Measurements from ENCODE around the gene CREBL2.
"Not testable (repeated sequence)": the region's sequence is repeated elsewhere in the genome, so short reads cannot be mapped to it uniquely, and the experiment has no call there.

The CREBL2 gene

DNA sequence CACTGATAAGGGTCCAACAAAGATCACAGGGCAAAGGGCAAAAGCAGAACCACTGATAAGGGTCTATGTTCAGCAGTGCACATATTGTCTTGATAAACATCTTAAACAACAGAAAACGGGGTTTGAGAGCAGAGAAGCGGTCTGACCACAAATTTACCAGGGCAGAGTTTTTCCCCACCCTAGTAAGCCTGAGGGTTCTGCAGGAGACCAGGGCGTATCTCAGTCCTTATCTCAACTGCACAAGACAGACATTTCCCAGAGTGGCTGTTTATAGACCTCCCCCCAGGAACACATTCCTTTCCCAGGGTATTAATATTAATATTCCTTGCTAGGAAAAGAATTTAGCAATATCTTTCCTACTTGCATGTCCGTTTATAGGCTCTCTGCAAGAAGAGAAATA is 28.3 kb downstream of the CREBL2 start:
- DNase-seq (ENCODE audit: low read depth) = not testable (repeated sequence)

DNA sequence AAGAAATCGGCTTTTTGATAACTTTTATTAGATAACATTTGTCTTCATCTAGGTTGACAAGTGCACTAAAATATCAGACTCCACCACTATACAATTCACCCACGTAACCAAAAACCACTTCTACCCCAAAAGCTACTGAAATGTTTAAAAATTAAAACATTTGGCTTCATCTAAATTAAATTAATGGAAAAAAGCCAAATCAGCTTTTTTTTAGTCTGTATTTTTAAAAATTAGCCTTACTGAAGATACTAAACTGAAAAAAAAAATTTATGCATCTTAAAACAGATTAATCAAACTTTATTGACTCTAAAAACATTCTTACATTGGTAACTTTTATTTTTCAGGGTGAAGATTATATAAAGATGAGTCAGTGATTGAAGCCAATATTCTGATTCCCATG is 30.0 kb downstream of the CREBL2 start:
- DNase-seq (ENCODE audit: low read depth) = no peak

DNA sequence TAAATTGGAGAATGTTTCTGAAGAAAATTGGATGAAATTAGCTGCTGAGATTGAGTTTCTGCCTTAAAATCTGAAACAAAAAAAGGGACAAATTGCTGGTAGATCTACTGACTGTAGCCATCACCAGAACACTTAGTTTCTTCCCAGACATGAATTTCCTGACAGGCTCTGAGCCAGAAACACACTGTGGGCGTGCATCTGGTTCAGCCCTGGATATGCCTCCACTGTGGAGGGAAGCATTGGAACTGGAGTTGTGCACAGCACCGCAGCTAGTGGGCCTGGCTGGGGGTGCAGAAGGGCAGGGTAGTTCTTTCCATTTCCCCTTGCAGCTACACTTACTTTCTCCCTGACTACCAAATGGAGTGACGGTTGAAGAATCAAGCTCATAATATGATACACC is 31.2 kb downstream of the CREBL2 start:
- DNase-seq (ENCODE audit: low read depth) = no peak

GRCh38 chr12:12645485-12645884 is 33.8 kb downstream of the CREBL2 start:
- no peak for DNase-seq (ENCODE audit: low read depth)

- DNase-seq (ENCODE audit: low read depth) = not testable (repeated sequence)
These were observed 34.3 kb downstream of the CREBL2 start for GRCh38 chr12:12645968-12646367.

DNA sequence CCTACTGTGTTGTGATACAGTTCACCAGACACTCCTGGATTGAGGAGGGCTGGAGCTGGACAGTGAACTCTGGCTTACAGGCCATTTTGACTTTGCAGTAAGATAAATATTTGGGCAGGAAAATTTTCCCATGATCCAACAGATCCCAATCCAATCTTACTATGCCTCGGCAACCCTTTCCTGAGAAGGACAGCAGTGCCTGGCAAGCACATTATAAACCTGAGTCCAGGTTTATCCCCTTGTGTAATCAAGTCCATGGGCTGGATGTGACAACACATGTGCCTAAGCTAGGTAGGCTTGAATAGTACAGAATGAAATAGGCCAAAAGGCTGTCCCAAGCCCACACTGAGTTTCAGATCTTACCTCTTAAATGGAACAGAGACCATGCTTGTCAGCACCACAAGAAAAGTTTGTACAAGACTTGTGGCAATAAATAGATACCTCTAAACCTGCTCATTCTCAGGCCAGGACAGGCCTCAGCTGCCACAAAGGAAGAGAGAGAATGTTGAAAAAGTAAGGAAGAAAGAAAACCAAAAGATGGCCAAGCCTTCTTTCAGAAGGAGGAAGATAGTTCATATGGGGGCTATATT is 34.9 kb downstream of the CREBL2 start:
- DNase-seq (ENCODE audit: low read depth) = no peak

DNA sequence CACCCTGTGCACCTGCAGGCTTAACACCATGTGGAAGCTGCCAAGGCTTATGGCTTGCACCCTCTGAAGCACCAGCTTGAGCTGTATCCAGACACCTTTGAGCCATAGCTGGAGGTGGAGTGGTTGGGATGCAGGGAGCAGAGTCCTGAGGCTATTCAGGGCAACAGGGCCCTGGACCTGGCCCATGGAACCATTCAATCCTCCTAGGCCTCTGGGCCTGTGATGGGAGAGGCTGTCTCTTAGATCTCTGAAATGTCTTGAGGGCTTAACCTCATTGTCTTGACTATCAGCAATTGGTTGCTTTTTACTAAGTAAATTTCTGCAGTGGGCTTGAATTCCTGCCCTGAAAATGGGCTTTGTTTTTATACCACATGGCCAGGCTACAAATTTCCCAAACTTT is 36.6 kb downstream of the CREBL2 start:
- no peak for DNase-seq (ENCODE audit: low read depth)

GRCh38 chr12:12648951-12649650 is 37.4 kb downstream of the CREBL2 start:
- DNase-seq (ENCODE audit: low read depth) = no peak

GRCh38 chr12:12651752-12652151 is 40.1 kb downstream of the CREBL2 start:
- DNase-seq (ENCODE audit: low read depth) = no peak

- not testable (repeated sequence) for DNase-seq (ENCODE audit: low read depth)
These were observed 41.0 kb downstream of the CREBL2 start for GRCh38 chr12:12652704-12653103.

- DNase-seq (ENCODE audit: low read depth) = no peak
These were observed 42.2 kb downstream of the CREBL2 start for GRCh38 chr12:12653922-12654321.

DNA sequence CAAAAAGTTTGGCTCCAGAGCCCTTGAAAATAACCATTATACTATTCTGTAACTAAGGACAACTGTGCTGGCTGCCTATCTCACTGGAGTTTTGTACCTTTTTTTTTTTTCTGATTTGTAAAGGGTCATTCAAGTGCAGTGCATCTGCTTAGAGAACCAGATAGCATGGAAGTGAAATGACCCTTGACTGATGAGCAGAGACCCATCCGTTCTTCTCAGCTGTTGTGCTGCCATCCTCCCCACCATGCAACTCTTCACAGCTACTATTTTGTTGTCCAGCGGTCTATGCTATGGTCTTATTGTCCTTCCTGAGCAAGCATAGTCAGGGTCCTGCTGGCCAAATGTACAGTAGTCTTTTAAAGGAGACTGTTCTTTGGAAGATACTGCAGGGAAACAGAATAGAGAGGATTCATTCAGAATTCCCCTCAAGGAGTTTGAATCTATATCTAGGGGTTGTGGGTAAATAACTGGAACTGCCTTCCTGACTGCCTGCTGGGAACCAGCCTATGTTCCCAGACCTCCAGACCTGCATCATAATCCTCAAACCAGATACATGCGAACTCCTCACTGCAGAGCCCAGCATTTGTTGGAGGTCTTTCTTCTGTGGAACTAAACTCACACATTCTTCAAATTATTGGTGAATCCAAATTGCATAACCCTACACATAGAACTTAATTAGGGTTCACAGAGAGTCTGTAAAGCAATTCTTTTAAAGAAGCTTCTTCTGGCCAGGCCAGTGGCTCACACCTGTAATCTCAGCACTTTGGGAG is 43.2 kb downstream of the CREBL2 start:
- DNase-seq (ENCODE audit: low read depth) = no peak

- DNase-seq (ENCODE audit: low read depth) = no peak
These were observed 48.5 kb downstream of the CREBL2 start for GRCh38 chr12:12660201-12660600.

- DNase-seq (ENCODE audit: low read depth) = no peak
These were observed 49.6 kb downstream of the CREBL2 start for GRCh38 chr12:12661086-12661856.

DNA sequence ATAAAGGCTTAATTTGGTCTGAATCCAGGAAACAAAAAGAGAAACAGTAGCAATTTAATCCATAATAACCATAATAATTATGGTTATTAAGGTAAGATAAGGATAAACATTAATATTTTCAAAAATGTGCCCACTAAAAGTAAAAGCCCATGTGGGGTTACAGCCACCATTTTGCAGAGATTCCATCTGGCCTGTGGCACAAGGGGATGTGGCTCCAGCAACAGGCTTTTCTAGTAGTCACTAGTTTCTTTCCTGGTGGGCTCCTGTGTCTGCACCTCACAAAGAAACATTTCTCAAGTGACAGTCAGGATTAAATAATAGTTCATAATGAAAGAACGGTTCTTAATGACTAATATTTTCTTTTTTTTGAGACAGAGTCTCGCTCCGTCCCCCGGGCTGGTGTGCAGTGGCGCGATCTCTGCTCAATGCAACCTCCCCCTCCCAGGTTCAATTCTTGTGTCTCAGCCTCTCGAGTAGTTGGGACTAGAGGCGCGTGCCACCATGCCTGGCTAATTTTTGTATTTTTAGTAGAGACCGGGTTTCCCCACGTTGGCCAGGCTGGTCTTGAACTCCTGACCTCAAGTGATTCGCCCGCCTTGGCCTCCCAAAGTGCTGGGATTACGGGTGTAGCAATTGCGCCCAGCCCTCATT is 52.1 kb downstream of the CREBL2 start:
- no peak for DNase-seq (ENCODE audit: low read depth)

GRCh38 chr12:12665194-12665593 is 53.5 kb downstream of the CREBL2 start:
- DNase-seq (ENCODE audit: low read depth) = no peak

GRCh38 chr12:12668005-12668404 is 56.3 kb downstream of the CREBL2 start:
- no peak for DNase-seq (ENCODE audit: low read depth)

DNA sequence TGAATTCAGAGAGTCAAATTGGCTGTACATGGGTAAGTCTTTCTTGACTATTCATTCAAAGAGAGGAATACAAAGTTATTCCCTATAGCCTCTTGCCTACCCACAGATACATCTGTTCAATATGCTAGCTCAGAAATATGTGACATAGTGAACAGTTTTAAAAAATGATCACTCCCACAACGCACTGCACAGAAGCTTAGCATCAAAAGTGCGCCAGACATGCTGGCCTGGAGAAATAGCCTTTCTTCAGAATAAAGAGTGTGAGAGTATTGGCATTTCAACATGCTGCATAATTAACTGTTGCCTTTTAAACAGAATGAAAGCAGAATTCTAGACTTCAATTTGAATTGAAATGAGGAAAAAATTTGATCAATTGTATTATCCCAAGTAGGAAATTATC is 57.3 kb downstream of the CREBL2 start:
- DNase-seq (ENCODE audit: low read depth) = no peak

- DNase-seq (ENCODE audit: low read depth) = no peak
These were observed 60.4 kb downstream of the CREBL2 start for GRCh38 chr12:12671850-12672660.

- DNase-seq (ENCODE audit: low read depth) = no peak
These were observed 61.6 kb downstream of the CREBL2 start for GRCh38 chr12:12673296-12673695.

GRCh38 chr12:12676605-12677004 is 64.9 kb downstream of the CREBL2 start:
- DNase-seq (ENCODE audit: low read depth) = no peak

Measured in stimulated activated CD8-positive, alpha-beta memory T cell treated with anti-CD3 and anti-CD28 coated beads, Interleukin-12 subunit alpha, Interleukin-12 subunit beta, amount 100 ng/mL, for 4 hours (primary cell).